HG03039 (cell line): Measurements from ENCODE around the gene HACE1.
"Not testable (repeated sequence)": the region's sequence is repeated elsewhere in the genome, so short reads cannot be mapped to it uniquely, and the experiment has no call there.

Experiments used
- ATAC-seq: cut with Tn5 transposase; IDR thresholded peaks from one replicate; pipeline ENCODE4 v1.9.1; 2021; ENCODE audit warnings: mild to moderate bottlenecking, moderate library complexity; ENCODE audit not compliant: unreplicated experiment

HACE1 gene

DNA sequence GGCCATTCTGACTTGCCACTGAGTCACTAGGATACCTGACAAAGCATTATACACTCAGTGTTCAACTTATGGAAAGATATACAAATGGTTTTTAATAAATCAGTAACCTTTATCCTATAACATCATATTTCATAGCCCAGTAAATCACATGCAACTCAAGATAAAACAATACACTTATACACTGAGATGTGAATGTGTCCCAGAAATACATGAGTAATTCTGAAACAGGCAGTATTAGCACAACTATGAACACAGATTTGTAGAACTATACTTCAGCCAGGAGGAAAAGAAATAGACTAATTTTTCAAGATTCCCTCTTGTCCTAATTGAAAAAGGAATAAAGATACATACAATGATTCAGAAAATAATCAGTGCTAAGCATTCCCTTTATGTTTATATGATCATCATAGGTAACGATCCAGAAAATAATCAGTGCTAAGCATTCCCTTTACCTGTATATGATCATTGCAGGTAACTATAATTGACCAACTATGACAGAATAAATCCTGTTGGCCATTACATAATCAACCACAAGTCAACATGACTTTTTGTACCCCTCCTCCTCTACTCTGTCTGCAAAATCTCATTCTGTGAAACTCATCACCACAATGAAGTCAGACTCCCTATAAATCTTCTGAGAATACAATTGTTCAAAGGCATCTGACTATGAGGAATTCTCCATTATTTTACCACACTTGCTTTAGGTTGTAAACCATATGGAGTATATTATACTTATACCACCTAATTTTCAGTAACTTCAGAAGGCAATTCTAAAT lies 30.3 kb downstream of the HACE1 start:
- no peak for ATAC-seq

DNA sequence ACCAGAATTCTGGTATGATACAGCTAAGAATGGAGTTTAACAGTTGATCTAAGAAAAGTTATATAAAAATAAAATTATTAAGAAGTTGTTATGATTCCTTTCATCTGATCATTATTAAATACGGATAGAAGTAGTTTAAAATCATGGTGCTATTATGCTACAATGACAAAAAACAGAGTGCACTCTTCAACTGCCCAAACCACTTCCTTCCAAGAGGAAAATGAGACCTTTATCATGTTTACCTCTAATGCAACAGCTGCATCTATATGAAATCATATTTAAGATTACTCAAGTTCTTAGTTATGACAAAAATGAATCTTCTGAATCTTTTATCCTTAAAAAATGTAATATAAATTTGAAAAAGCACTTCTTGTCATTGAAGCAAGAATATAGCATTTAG lies 31.2 kb downstream of the HACE1 start:
- ATAC-seq = no peak

DNA sequence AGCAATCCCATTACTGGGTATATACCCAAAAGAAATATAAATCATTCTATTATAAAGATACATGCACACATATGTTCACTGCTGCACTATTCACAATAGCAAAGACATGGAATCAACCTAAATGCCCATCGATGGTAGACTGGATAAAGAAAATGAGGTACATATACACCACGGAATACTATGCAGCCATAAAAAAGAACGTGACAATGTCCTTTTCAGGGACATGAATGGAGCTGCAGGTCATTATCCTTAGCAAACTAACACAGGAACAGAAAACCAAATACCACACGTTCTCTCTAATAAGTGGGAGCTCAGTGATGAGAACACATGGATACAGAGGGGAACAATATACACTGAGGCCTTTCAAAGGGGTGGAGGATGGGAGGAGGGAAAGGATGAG lies 38.9 kb downstream of the HACE1 start:
- ATAC-seq = not testable (repeated sequence)

DNA sequence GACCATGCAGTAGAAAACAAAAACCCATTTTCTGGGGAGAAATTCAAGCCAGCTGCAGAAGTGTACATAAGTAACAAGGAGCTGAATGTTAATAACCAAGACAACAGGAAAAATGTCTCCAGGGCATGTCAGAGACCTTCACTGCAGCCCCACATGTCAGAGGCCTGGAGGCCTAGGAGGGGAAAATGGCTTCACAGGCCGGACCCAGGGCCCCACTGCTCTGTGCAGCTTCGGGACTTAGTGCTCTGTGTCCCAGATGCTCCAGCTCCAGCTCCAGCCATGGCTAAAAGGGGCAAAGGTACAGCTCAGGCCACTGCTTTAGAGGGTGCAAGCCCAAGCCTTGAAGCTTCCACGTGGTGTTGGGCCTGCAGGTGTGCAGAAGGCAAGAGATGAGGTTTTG lies 43.6 kb downstream of the HACE1 start:
- no peak for ATAC-seq

DNA sequence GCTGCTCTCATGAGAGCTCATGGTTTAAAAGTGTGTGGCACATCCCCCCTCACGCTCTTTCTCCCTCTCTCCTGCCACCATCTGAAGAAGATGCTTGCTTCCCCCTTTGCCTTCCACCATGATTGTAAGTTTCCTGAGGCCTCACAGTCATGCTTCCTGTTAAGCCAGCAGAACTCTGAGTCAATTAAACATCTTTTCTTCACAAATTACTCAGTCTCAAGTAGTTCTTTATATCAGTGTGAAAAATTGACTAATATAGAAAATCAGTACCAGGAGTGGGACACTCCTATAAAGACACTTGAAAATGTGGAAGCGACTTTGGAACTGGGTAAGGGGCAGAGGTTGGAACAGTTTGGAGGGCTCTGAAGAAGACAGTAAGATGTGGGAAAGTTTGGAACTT lies 45.0 kb downstream of the HACE1 start:
- no peak for ATAC-seq

DNA sequence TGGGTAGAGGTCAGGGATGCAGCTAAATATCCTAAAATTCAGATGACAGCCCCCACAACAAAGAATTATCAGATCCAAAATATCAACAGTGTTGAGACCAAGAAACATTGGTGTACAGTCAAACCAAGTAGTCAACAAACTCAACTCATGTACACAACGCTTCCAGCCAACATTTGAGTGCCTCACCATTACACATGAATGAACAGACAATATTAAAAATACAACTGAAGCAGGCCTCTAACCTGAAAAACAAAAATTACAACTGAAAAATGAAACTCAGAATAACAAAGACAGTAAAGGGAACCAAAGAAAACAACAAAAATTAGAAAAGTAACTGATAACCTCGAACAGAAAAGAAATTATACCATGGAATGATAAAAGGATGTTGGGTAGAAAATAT lies 46.2 kb downstream of the HACE1 start:
- ATAC-seq = no peak

DNA sequence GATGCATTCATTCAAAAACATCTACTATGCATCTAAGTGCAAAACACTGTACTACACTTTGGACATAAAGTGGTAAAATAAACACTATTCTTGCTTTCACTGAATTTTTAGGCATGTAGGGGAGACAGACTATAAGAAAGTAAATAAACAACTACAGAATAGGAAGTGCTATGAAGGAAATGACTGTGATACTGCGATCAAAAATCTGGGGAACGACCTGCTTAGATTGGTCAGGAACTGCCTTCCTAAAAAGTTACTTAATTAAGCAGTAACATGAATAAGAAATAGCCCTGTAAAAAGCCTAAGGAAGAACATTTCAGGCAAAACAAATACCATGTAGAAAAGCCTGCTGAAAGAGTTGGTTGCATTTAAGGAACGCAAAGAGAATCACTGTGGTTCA lies 50.6 kb downstream of the HACE1 start:
- no peak for ATAC-seq

DNA sequence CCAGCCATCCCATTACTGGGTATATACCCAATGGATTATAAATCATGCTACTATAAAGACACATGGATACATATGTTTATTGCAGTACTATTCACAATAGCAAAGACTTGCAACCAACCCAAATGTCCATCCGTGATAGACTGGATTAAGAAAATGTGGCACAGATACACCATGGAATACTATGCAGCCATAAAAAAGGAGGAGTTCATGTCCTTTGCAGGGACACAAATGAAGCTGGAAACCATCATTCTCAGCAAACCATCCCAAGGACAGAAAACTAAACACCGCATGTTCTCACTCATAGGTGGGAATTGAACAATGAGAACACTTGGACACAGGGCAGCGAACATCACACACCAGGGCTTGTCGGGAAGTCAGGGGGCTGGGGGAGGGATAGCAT lies 54.4 kb downstream of the HACE1 start:
- not testable (repeated sequence) for ATAC-seq

DNA sequence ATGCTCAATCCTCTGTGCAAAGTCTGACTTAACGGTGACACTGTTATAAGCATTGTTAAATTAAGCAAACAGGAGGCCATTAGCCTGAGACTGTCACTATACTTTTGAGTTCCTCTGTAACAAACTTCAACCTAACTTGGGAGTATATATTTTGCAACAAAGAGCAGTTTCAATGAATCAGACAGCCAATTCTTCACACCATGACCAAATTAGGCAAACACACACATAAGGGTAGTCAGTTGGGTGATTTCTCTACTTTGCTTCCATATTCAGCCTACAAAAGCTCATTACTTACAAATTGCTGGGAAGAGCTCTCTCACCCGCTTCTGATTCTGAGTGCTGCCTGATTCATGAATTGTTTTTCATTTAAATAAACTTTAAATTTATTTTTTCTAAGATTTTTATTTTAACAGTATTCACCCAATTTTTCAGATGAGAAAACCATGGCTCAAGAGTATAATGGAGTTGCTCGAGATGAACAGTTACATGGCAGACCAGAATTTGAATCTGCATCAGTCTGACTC lies 60.5 kb downstream of the HACE1 start:
- no peak for ATAC-seq

DNA sequence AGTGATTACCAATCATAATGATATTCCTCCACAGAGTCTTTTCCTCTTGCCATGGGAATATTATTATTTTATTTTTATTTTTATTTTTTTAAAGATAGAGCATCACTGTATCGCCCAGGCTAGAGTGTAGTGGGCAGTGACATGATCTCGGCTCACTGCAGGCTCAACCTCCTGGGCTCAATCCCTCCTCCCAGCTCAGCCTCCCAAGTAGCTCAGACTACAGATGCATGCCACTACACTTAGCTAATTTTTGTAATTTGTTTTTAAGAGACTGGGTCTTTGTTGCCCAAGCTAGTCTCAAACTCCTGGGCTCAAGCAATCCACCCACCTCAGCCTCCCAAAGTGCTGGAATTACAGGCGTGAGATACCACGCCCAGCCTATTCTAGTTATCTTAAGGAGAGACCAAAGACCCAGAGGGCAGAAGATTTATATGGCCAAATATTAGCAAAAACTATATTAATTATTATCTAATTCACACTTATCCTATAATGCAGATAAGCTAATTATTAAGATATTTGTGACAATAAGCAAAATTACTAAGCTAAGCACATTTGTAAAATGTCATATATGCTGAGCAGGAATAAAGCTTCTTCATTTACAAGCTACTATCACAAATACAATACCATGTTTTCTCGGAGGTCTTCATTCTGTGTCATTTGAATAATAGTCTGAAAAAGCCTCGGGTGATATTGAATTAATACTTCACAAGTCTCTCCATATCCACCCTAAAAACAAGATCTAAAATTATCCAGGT lies 63.5 kb downstream of the HACE1 start:
- no peak for ATAC-seq

DNA sequence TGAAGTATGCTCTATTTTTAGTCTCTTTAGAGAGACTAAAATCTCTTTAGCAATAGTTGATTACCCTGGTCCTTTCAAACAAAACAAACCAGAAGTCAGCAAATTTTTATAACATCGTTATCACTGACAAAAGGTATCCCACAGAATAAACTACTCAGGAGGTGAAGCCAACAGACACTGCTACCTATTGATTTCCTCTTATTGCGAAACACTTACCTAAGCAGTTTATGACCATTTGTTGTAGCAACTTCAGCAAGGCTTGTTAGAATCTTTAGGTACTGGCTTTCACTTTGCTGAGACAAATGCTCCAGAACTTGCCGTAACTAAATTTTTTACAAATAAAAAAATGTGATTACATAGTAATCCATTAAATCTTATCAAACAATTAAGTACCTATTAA lies 64.4 kb downstream of the HACE1 start:
- ATAC-seq = no peak

DNA sequence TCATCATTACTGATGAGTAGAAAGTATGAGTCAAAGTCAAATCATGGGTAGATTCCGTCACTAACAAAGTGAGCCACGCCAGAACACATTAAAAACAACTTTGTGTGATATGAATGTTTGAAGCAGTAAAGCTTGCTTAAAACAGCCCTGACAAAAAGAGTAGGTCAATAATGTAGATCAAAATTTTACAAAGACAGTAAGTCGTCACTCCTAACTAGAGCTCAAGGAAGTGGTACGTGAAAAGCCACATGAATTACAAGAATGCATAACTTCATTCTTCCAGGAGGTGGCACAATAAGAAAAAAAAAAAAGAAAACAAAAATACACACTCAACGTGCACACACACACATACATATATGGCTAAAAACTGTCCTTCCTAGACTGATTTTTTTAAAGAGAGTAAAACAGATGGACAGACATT lies 69.9 kb downstream of the HACE1 start:
- peak; percentile 78 for ATAC-seq

DNA sequence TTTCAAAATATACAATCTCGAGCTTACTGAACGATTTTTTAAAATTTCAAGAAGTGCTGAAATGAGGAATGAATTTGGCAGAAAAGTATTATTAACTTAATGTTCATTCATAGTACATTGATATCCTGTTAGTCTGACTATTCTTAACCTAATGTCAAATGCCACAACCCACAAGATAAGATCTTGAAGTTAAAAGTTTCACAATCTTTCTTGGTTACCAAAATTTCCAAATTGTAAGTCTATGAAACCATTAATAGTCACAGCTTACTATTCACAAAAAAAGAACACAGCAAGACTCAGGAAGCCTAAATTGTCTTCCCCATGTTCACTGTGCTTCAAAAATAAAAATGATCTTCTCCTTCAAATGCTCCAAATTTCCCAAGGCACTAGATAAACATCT lies 71.3 kb downstream of the HACE1 start:
- no peak for ATAC-seq

DNA sequence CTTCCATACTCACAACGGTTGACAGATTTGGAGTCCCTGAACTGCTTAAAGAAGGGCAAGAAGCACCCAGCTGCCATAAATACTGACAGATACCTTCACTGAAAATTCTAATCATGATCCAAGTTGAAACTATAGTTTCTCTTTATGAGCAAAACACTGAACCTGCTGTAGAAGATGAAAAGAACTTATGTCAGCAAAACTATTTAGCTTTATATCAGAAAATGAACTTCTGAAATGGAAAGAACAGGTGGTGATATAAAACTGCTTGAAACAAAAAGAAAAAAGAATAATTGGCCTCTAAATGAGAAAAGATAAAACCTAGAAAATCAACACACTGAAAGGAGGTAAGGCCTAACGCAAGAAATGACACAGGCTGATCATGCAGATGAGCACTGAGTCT lies 72.4 kb downstream of the HACE1 start:
- ATAC-seq = no peak

DNA sequence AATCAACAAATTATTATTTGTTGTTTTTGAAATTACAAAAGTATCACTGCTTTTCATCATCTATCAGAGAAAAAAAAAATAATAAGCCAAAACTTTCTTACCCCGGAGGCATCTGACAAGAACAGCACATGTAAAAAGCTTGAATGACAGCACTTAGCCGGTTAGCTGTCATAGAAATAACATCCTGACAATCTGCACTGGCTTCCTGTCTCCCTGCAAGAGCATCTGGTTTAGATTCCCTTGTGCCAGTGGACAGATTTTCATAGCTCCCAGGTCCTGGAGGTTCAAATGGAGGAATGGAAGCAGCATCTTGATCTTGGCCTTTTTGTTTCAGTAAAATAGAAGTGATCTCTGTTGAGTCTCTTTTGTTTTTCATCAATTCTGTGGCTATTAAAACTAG lies 74.8 kb downstream of the HACE1 start:
- no peak for ATAC-seq

DNA sequence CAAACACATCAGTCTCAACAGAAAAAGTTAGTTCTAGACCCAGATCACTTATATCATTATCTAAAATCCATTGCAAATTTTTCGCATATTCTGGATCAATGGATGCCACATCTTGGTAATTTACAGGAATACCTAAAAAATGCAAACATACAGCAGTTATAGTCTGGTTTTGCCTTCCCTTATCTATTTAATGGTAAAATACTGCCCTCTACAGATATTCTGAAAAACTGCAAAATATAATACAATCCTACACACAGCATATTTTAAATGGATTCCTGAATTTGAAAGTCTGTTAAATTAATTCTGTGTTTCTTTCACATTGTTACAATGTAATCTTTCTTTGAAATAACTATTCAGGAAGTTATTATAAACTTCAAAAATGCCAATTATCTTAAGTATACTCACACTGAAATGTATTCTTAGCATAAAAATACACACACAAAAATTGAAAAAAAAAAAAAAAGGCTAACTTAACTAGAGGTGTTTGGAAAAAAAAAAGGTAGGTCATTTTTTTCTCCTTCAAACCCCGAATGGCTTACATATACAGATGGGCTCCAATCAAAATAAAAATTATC lies 88.4 kb downstream of the HACE1 start:
- peak; percentile 70 for ATAC-seq

DNA sequence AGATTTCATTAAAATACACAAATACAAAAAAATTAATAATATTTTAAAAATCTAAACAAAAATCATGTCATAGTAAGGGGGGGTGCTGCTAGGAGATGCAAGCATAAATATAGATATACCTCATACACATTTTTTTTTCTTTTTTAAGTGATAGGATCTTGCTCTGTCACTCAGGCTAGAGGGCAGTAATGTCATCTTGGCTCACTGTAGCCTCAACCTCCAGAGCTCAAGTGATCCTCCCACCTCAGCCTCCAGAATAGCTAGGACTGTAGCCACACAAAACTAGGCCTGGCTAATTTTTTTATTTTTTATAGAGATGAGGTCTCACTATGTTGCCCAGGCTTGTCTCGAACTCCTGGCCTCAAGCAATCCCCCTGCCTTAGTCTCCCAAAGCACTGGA lies 90.8 kb downstream of the HACE1 start:
- ATAC-seq = no peak

DNA sequence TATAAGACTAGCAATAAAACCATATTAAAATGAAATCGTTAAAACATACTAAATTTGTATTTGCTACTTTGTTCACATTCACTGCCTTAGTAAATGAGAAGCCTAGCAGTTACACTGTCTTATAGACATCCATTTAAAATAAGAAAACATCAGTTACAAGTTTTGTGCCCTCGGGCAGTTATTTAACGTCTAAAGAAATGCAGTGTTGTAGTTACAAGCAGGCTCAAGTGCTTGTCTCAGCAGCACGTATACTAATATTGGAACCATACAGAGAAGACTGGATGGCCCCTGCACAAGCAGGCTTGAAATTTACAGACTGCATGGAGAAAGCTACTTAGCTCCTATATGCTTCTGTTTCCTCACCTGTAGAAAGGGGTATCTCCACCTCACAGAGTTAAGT lies 93.1 kb downstream of the HACE1 start:
- no peak for ATAC-seq

DNA sequence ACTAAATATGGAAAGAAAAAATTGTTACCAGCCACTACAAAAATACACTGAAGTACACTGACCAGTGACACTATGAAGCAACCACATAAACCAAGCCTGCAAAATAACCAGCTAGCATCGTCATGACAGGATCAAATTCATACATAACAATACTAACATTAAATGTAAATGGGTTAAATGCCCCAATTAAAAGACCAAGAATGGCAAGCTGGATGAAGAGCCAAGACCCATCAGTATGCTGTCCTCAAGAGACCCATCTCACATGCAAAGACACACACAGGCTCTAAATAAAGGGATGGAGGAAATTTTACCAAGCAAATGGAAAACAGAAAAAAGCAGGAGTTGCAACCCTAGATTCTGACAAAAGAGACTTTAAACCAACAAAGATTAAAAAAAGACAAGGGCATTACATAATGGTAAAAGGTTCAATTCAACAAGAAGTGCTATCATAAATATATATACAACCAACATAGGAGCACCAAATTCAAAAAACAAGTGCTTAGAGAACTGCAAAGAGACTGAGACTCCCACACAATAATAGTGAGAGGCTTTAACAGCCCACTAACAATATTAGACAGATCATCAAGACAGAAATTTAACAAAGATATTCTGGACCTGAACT lies 104.8 kb downstream of the HACE1 start:
- ATAC-seq = no peak

DNA sequence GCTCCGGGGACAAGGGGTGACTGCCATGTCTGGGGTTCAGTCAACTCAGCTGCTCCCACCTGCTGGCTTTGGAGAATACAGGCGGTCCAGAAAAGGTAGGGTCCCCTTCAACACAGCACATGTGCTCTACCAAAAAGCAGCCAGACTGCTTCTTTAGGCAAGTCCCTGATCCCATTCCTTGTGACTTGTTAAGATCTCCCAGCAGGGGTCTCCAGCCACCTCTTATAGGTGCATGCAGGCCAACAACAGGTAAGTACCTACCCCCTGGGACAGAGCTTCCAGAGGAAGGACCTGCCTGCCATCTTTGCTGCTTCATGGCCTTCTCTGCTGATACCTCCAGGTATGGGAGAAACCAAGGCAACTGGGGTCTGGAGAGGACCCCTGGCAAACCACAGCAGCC lies 106.5 kb downstream of the HACE1 start:
- no peak for ATAC-seq

DNA sequence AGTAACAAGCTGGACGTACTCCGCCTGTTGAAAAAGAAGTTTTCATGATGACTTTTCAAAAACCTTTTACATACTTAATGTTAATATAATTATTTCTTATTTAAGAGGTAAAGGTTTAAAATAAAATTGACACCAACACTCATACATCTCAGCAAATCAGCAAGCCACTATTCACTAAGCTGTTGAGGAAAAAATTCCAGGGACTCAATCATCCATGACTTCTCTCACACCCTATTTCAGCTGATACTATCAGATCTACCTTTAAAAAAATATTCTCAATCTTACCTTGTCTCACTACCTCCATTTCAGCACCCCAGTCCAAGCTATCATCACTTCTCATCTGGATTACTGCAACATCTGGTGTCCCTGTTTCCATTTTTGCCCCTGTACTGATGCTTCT lies 109.3 kb downstream of the HACE1 start:
- ATAC-seq = no peak
